ENCODE measurements around the gene CNKSR1.

GRCh38 chr1:26215246-26215645, 38.0 kb downstream of the CNKSR1 start:
- TF ChIP-seq, protein P1, sequence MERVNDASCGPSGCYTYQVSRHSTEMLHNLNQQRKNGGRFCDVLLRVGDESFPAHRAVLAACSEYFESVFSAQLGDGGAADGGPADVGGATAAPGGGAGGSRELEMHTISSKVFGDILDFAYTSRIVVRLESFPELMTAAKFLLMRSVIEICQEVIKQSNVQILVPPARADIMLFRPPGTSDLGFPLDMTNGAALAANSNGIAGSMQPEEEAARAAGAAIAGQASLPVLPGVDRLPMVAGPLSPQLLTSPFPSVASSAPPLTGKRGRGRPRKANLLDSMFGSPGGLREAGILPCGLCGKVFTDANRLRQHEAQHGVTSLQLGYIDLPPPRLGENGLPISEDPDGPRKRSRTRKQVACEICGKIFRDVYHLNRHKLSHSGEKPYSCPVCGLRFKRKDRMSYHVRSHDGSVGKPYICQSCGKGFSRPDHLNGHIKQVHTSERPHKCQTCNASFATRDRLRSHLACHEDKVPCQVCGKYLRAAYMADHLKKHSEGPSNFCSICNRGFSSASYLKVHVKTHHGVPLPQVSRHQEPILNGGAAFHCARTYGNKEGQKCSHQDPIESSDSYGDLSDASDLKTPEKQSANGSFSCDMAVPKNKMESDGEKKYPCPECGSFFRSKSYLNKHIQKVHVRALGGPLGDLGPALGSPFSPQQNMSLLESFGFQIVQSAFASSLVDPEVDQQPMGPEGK (CRISPR knock-in tag; IDR thresholded peaks at IDR 0.05; ENCODE audit: borderline replicate concordance), result no peak
- TF ChIP-seq, protein P2, sequence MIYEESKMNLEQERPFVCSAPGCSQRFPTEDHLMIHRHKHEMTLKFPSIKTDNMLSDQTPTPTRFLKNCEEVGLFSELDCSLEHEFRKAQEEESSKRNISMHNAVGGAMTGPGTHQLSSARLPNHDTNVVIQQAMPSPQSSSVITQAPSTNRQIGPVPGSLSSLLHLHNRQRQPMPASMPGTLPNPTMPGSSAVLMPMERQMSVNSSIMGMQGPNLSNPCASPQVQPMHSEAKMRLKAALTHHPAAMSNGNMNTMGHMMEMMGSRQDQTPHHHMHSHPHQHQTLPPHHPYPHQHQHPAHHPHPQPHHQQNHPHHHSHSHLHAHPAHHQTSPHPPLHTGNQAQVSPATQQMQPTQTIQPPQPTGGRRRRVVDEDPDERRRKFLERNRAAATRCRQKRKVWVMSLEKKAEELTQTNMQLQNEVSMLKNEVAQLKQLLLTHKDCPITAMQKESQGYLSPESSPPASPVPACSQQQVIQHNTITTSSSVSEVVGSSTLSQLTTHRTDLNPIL (CRISPR knock-in tag; IDR thresholded peaks at IDR 0.05; ENCODE audit: low read depth), result no peak
- TF ChIP-seq ZFP3 (CRISPR knock-in tag; IDR thresholded peaks at IDR 0.05) (no peak), TCF4 (CRISPR knock-in tag; IDR thresholded peaks at IDR 0.05; ENCODE audit: borderline replicate concordance) (no peak), GLIS3 (CRISPR knock-in tag; IDR thresholded peaks at IDR 0.05) (no peak), ESRRG (CRISPR knock-in tag; IDR thresholded peaks at IDR 0.05) (no peak), SNAI2 (CRISPR knock-in tag; IDR thresholded peaks at IDR 0.05) (no peak), BACH2 (CRISPR knock-in tag; IDR thresholded peaks at IDR 0.05; ENCODE audit: borderline replicate concordance) (no peak), ZNF8 (CRISPR knock-in tag; IDR thresholded peaks at IDR 0.05) (no peak), RARB (CRISPR knock-in tag; IDR thresholded peaks at IDR 0.05) (no peak), TOX (CRISPR knock-in tag; IDR thresholded peaks at IDR 0.05; ENCODE audit: borderline replicate concordance) (no peak), ARNTL (CRISPR knock-in tag; IDR thresholded peaks at IDR 0.05; ENCODE audit: borderline replicate concordance, low read depth) (no peak)
- TF ChIP-seq, protein P3, sequence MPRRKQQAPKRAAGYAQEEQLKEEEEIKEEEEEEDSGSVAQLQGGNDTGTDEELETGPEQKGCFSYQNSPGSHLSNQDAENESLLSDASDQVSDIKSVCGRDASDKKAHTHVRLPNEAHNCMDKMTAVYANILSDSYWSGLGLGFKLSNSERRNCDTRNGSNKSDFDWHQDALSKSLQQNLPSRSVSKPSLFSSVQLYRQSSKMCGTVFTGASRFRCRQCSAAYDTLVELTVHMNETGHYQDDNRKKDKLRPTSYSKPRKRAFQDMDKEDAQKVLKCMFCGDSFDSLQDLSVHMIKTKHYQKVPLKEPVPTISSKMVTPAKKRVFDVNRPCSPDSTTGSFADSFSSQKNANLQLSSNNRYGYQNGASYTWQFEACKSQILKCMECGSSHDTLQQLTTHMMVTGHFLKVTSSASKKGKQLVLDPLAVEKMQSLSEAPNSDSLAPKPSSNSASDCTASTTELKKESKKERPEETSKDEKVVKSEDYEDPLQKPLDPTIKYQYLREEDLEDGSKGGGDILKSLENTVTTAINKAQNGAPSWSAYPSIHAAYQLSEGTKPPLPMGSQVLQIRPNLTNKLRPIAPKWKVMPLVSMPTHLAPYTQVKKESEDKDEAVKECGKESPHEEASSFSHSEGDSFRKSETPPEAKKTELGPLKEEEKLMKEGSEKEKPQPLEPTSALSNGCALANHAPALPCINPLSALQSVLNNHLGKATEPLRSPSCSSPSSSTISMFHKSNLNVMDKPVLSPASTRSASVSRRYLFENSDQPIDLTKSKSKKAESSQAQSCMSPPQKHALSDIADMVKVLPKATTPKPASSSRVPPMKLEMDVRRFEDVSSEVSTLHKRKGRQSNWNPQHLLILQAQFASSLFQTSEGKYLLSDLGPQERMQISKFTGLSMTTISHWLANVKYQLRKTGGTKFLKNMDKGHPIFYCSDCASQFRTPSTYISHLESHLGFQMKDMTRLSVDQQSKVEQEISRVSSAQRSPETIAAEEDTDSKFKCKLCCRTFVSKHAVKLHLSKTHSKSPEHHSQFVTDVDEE (CRISPR knock-in tag; IDR thresholded peaks at IDR 0.05), result no peak

Measured in SK-N-SH treated with all-trans-retinoic acid at 6 μM for 48 hours (cell line).